Brain pericyte (primary cell): Measurements from ENCODE around the gene MREG.

Source experiments
- DNase-seq: peaks from one replicate; pipeline ENCODE4 v3.0.0-alpha.2; 2012; ENCODE audit warnings: low read depth, low spot score

Gene MREG, protein sequence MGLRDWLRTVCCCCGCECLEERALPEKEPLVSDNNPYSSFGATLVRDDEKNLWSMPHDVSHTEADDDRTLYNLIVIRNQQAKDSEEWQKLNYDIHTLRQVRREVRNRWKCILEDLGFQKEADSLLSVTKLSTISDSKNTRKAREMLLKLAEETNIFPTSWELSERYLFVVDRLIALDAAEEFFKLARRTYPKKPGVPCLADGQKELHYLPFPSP

GRCh38 chr2:216013080-216013909 lies at the start of gene MREG:
TSS of gene MREG (minus strand) at chr2:216013551. CDS start at chr2:216013327, 224 bp downstream.
- no peak for DNase-seq

DNA sequence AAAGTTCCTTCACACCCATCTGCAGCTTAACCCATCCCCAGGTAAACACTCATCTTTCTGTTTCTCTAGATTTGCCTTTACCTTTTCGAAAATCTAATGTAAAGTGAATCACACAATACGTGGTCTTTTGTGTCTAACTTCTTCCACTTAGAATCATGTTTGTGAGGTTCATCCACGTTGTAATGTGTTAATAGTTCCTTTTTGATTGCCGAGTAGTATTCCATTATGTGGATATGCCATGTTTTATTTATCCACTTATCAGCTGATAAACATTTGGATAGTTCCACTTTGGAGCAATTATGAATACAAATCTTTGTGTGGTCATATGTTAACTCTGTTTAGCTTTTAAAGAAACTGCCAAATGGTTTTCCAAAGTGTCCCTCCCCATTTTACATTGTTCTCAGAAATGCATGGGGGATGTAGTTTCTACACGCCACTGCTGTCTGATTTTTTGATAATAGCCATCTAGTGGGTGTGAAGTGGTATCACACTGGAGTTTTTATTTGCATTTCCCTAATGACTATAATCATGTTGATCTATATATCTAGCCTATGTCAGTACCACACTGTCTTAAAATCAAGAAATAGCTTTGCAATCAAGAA lies 46.0 kb upstream of the MREG start:
- no peak for DNase-seq

- no peak for DNase-seq
Observed at GRCh38 chr2:216057688-216058193, 44.4 kb upstream of the MREG start.

DNA sequence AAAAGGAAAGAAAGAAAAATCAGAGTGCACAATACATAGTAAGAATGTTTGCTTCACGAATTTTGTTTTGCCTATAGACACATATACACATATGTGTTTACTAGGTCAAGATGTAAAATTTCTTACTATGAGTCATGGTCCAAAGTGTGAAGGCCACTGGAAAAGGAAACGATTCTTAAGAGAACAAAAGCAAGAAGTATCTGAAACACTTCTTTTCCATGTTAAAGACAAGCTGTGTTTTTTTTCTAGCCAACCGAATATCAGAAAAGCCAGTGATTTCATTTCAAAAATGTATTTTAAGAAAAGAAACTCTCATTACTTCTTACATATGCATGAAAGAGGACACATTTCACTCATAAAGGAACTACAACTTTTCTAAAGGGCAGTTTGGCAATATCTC lies 43.4 kb upstream of the MREG start:
- no peak for DNase-seq

- DNase-seq, result no peak
Observed at GRCh38 chr2:216055680-216056079, 42.3 kb upstream of the MREG start.

- no peak for DNase-seq
Observed at GRCh38 chr2:216052420-216052819, 39.1 kb upstream of the MREG start.

DNA sequence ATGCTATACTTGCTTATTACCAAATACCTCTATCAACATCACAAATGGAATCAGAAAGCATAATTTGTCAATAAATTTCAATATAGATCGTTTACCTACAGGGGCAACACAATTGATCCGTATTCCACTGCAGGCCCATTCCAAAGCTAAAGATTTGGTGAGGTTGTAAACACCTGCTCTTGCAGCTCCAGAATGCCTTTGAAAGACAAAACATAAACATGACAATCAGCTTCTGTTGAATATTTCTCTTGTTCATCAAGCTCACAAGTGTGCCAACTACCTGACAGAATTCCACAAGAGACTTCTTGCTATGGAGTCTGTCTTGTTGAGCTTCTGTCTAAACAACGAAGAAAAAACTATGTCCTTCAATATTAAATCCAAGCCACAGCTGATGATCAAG lies 38.0 kb upstream of the MREG start:
- DNase-seq, result no peak

DNA sequence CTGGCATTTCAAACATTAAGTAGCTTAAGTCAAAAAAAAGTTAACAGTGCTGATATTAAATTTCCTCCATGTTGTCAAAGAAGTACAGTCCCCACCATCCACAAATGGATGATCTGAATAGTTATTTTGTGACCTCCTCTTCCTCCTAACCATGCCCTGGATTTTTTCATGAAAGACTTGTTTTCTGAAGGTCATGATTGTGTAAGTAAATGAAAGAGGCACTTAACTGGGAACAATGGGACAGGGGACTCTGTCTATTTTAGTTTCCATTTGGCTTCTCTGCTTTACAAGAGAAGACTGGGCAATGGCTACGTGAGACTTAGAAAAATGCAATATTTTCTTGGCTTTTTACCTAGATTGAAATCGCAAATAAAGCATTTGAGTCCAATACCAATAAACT lies 36.1 kb upstream of the MREG start:
- DNase-seq, result no peak

DNA sequence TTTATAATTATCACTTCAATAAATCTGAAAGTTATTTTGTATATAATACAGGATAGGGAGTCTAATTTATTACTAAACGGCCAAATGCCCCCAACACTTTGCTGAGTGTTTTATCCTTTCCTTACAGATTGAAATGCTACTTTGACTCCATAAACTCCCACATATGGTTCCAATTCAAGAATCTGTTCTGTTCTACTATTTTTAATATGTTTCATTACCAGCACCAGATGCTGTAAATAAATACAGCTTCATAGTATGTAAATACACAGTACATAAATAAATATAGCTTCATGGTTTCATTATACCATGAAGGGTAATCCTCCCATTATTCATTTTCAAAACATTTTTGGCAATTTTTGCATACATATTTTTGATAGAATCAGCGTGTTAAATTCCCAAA lies 34.0 kb upstream of the MREG start:
- DNase-seq, result no peak

- DNase-seq, result no peak
Observed at GRCh38 chr2:216044883-216045486, 31.6 kb upstream of the MREG start.

GRCh38 chr2:216043949-216044348 lies 30.6 kb upstream of the MREG start:
- DNase-seq, result no peak

- no peak for DNase-seq
Observed at GRCh38 chr2:216041438-216041837, 28.1 kb upstream of the MREG start.

DNA sequence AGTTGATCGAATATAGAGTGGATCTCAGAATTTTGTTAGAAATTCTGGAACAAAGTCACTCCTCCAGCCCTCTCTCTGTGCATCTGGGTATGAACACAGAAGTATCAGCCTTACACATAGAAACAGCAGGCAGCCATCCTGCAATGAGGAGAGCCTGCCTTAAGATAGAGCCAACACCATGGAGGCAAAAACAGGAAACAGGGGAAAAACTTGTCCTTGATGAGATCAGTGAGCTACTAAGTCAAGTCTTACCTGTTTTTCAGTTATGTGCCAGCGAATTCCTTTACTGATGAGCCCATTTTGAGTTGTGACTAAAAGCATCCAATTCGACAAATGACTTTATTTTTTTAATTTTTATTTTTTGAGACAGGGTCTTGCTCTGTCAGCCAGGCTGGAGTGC lies 26.6 kb upstream of the MREG start:
- no peak for DNase-seq

DNA sequence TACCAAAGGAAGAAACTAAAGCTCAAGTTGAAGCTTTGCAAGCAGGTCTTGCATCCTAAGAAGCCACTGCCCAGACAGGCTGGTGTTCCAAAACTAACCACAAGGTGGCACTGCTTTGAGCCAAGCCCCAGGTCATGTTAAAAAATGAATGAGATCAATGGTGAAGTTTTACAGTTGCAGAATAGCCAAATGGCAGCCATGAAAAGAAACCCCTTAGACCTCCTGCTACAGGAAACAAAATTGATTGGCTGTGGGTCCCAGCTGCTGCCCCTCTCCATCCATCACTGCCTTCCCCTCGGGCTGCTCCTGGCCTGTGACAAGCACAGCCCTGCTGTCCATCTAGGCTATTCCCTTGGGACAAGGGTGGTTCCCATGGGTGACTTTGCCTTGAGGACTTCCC lies 20.7 kb upstream of the MREG start:
- DNase-seq, result peak; percentile 42

DNA sequence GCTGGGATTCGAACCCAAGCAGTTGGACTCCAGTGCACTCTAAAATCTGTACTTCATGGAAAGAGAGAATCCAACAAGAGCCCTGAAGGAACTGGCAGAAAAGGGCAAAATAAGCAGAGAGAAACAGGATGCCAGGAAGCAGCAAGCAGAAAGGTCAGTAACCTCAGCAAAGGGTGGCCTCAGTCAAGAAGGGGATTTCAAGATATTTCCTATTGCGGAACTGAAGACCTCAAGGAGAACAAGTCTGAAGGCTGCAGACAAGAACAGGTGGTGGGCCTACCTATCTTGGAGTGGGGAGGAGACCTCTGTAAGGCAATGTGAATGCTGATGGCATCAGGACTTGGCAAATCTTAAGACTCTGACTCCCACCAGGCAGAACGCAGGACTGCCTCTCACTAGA lies 20.1 kb upstream of the MREG start:
- DNase-seq, result no peak

DNA sequence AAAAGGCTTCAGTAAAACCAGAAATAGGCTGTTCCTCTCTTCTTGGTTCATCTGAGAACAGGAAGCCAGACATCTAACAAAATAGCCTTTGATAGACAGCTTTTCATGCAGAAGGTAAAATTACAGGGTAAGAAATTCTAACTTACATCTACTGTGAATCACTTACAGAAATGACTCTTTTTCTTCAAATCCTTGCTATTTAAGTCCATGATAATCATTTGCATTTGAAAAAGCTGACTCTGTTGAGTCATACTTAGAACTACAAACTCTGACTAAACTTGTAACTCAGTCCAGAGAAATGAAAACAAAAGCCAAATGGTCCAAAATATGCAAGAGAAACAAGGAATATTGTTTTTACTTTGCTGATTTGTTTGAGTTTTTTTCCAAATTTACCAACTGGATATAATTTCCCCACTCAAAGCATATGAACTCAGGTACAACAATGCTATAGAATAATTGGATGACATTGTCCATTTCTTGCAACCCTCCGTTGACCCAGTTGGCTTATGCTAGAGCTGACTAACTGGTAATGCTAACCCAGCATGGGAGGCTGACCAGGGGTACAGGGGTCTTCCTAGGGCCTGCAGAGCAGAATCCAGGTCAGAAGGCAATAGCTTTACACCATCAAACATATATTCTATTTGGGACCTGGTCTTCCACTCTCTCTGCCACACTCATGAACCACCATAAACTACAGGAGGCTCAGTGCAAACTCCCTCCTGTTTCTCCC lies 18.8 kb upstream of the MREG start:
- DNase-seq, result peak; percentile 60

- no peak for DNase-seq
Observed at GRCh38 chr2:216030216-216030615, 16.9 kb upstream of the MREG start.

DNA sequence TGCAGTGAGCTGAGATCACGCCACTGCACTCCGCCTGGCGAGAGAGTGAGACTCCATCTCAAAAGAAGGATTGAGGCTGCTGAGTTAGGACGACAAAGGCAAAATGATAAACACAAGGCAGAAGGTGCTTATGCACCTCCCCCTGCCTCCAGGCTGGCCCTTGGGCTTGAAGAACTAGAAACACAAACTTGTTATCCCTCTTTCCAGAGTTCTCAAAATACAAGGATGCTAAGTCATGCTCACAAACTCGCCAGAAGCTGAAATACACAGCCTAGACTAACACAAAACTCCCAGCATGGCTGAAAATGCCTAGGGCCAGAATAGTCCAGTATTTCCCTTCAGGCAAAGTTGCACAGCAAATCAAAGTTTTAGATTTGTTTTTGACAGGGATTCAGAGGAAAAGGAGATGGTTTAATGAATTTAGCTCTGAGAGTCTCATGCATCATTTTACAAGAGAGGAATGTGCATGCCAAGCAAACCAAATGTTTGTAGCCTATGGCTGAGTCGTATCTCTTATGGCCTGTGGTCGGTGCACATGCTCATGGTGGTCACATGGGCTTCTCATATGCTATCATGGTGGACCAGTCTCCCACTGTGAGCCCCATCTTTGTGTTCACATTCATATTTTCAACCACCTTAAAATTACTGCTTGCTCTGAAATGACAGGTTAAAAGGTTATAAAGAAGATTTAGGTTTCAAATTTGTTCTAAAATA lies 16.2 kb upstream of the MREG start:
- no peak for DNase-seq

DNA sequence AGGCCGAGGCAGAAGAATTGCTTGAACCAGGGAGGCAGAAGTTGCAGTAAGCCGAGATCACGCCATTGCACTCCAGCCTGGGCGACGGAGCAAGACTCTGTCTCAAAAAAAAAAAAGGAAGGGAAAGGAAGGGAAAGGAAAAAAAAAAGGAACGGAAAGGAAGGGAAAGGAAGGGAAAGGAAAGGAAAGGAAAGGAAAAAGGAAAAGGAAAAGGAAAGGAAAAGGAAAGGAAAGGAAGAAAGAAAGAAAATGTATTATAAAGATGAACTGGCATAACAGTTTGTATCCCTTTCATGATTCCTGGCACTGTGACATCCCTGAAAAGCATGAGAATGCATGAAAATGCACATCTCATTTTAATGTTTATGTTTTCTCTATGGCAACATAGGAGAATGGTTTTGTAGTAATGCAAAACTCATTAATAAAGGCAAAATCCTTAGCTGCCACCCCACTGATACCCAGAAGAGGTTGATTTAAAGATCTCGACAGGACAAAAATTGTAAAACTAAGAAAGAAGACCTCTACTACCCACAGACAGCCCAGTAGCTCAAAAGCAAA lies 11.5 kb upstream of the MREG start:
- DNase-seq, result no peak

DNA sequence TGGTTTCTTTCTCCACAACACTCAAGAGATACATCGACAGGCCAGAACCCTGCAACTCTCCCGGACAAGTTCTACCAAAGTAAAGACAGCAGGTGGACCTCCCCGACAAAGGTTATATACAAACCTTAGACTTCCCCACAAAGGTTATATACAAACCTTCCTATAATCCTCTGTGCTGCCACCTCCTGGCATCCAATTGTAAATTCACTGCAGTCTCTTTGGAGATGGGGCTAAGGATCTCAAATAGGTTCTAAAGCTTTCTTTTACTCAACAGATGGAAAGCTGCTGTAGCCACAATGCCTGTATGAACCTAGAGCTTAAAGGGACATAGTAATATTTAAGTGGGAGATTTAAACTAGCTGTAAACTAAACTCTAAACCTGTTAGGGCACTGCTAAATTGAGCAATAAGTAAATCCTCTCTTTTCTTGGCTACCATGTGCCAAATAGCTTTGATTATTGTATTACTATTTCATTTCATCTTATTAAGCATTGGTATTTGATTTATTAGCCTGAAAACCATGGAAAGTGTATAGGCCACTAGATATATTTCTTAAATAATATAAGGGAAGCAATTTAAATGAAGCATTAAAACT lies 9.8 kb upstream of the MREG start:
- no peak for DNase-seq
